Activated CD8-positive, alpha-beta memory T cell treated with anti-CD3 and anti-CD28 coated beads for 36 hours (primary cell): ENCODE results near the gene CAMKK1. TPM values are rescaled to one million over a fixed set of nuclear protein-coding genes. Genes with fewer than 3 reads are reported as not detected.

Source experiments
- CTCF ChIA-PET: fragments of 350-600 bp; sonication (Branson Sonifier 250); formaldehyde crosslinking; loops from one replicate; lab custom pipeline; 2021; ENCODE audit warnings: antibody characterized with exemption; lab: Charles Lee
- POLR2A ChIA-PET: fragments of 350-600 bp; sonication (Branson Sonifier 250); formaldehyde crosslinking; loops from one replicate; lab custom pipeline; 2021; ENCODE audit warnings: antibody characterized with exemption; lab: Charles Lee
- total RNA-seq, 2 experiments: library from RNA; stranded (reverse); gene quantifications; one replicate each; pipeline ENCODE4 v1.2.3, GENCODE V29; 2021

Gene CAMKK1
- total RNA-seq, 2 experiments from 2014 or later, result 3.1 to 3.5 TPM

DNA sequence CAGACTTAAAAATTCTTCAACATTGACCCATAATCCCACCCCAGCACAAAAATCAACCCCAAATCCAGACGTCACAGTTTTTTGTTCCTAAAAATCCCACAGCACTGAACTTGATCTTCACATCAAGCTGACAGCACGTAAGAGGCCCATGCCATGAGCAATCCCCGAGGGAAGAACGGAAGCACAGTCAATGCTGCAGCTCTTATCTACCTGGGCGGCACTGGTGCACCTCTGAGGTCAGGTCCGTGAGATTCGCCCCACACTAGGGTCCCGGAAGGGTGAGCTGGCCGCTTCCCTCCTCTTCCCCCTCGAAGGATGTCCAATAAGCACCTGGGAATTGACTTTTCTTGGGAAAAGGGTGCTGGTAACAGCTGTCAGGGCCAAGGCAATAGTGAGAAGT lies 80.6 kb downstream of the CAMKK1 start:
- ChIA-PET CTCF (interaction anchor here (1.4 kb wide), 1 partner anchor 74 kb away, joined by 7 read pairs; no protein-coding TSS in a partner anchor), POLR2A (interaction anchor here (0.5 kb wide), 1 partner anchor 15 kb away, joined by 4 read pairs; no protein-coding TSS in a partner anchor)

Other genes starting within 250 kb of the CAMKK1 start
- 10 to 100 TPM; 22.4 to 23.5 TPM for gene TAX1BP3, start 224.5 kb downstream of the CAMKK1 start, total RNA-seq
- 10 to 100 TPM; 91.7 to 92.5 TPM for gene EMC6, start 224.2 kb downstream of the CAMKK1 start, total RNA-seq
- 10 to 100 TPM; 15.4 to 16.5 TPM for gene P2RX5, start 196.9 kb downstream of the CAMKK1 start, total RNA-seq
- 10 to 100 TPM; 17.1 to 18.4 TPM for gene HASPIN, start 169.2 kb downstream of the CAMKK1 start, total RNA-seq
- gene ITGAE, start 91.9 kb downstream of the CAMKK1 start, total RNA-seq, result 10 to 100 TPM; 38.0 to 38.8 TPM
- gene NCBP3, start 46.8 kb downstream of the CAMKK1 start, total RNA-seq, result 10 to 100 TPM; 43.8 to 45.4 TPM
- not detected for gene P2RX1, start 23.4 kb upstream of the CAMKK1 start, total RNA-seq
- gene ATP2A3, start 71.4 kb upstream of the CAMKK1 start, total RNA-seq, result 100 to 1,000 TPM; 112 to 116 TPM
- 10 to 100 TPM; 32.9 to 35.7 TPM for gene ZZEF1, start 250.0 kb upstream of the CAMKK1 start, total RNA-seq